Effector memory CD8-positive, alpha-beta T cell (primary cell): ENCODE measurements around the gene RNF32.

Experiments
- ATAC-seq: fragments of 150-1000 bp; cut with Tn5 transposase; replicated peaks from 2 replicates; pipeline ENCODE4 v1.10.0; 2021; ENCODE audit warnings: mild to moderate bottlenecking, moderate library complexity
- DNase-seq, 3 experiments: peaks; one replicate each; pipeline ENCODE4 v3.0.0; 2021
- H3K27ac Mint-ChIP-seq, 2 donors: one replicate each; pipeline ENCODE4 v1.8.0; 2022; ENCODE audit warnings: mild to moderate bottlenecking in 2 of 2, mixed read lengths in 2 of 2, moderate library complexity in 2 of 2
- H3K27me3 Mint-ChIP-seq, 2 donors: one replicate each; pipeline ENCODE4 v1.8.0; 2022; ENCODE audit warnings: mixed read lengths in 2 of 2
- H3K36me3 Mint-ChIP-seq: one replicate; pipeline ENCODE4 v1.8.0; 2022; ENCODE audit warnings: mild to moderate bottlenecking, moderate library complexity, mixed read lengths; ENCODE audit not compliant: insufficient read depth
- H3K4me1 Mint-ChIP-seq, 2 donors: one replicate each; pipeline ENCODE4 v1.8.0; 2022; ENCODE audit warnings: low read depth in 2 of 2, mixed read lengths in 2 of 2
- H3K4me3 Mint-ChIP-seq, 2 donors: one replicate each; pipeline ENCODE4 v1.8.0; 2022; ENCODE audit warnings: mild to moderate bottlenecking in 2 of 2, mixed read lengths in 2 of 2, moderate library complexity in 2 of 2
- H3K9me3 Mint-ChIP-seq, 2 donors: one replicate each; pipeline ENCODE4 v1.8.0; 2022; ENCODE audit warnings: mixed read lengths in 2 of 2

Gene RNF32

GRCh38 chr7:156722043-156722826 lies 81.7 kb downstream of the RNF32 start:
- DNase-seq (no peak), ATAC-seq (no peak)
- no peak overlapping the region for H3K27ac Mint-ChIP-seq
- no peak overlapping the region for H3K4me3 Mint-ChIP-seq
- H3K4me1 Mint-ChIP-seq, result no peaks in the 10 kb centered on the region
- peaks cover 4% of the 10 kb centered on the region for H3K36me3 Mint-ChIP-seq
- no peaks in the 10 kb centered on the region for H3K27me3 Mint-ChIP-seq
- no peaks in the 10 kb centered on the region for H3K9me3 Mint-ChIP-seq

DNA sequence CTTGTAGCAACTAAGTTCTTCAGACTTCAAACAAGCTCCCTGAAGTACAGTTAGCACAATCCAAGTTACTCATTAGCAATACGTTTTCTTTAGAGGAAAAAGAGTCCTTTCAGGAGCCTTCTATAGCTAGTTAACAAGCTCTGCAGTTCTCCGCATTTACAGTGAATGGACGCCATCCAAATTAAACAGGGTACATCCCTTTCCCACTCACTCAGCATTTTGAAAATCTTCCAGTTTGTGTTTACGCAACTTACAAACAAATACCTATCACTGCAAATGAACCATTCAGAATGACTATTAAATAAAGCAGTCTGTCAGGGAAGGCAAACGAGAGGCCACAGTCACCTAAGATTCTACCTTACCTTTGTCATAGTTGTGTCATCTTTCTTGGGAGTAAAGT lies 84.5 kb downstream of the RNF32 start:
- ATAC-seq (no peak), DNase-seq (no peak)
- H3K36me3 Mint-ChIP-seq, result no peaks in the 10 kb centered on the region
- H3K27me3 Mint-ChIP-seq, result no peaks in the 10 kb centered on the region
- peaks cover 0 to 4% of the 10 kb centered on the region in 2 donors for H3K4me1 Mint-ChIP-seq
- no peak overlapping the region for H3K27ac Mint-ChIP-seq
- no peaks in the 10 kb centered on the region for H3K9me3 Mint-ChIP-seq
- H3K4me3 Mint-ChIP-seq, result no peak overlapping the region

DNA sequence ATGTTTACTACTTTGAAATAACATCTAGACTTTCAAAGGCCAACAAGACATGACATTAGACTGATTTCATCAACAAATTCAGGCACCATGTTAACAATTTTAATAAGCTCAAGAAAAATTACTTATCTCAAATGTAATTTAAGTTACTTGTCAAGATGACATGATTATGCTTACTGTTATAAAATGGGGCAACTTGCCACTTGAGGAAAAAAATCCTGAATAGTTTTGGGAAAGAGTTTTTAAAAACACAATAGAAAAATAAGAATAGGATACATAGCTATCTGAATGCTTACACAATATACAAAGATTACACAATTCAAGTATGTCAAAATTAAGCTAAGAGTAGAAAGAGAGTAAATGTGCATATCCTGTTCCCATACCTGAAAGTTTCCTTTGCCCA lies 85.4 kb downstream of the RNF32 start:
- no peak for DNase-seq
- ATAC-seq, result no peak
- Mint-ChIP-seq H3K9me3 (no peaks in the 10 kb centered on the region), H3K36me3 (no peaks in the 10 kb centered on the region), H3K27ac (no peak overlapping the region), H3K4me3 (no peak overlapping the region), H3K27me3 (no peaks in the 10 kb centered on the region), H3K4me1 (peaks cover 0 to 4% of the 10 kb centered on the region in 2 donors)
